MCF 10A (cell line): ENCODE results near the gene SLC43A1. TPM values are rescaled to one million over a fixed set of nuclear protein-coding genes. Genes with fewer than 3 reads are reported as not detected.

Experiments used
- BruUV-seq: library from RNA; stranded (reverse); fragments of 400-500 nt; replicated peaks from 2 replicates; lab custom pipeline; 2021; lab: Mats Ljungman, UMichigan
- CTCF ChIA-PET: fragments of 300-600 bp; sonication (Branson Sonifier 250); formaldehyde crosslinking; extraction: SDS; loops from one replicate; lab custom pipeline; 2021; ENCODE audit warnings: antibody characterized with exemption, inconsistent platforms; lab: Yijun Ruan, JAX
- POLR2A ChIA-PET: fragments of 300-600, 350-650 bp; sonication (Branson Sonifier 250); formaldehyde crosslinking; extraction: SDS; loops from one replicate; lab custom pipeline; 2020; ENCODE audit warnings: antibody characterized with exemption, inconsistent platforms; lab: Yijun Ruan, JAX
- DNase-seq: peaks from one replicate; pipeline ENCODE4 v3.0.0-alpha.2; 2018; ENCODE audit not compliant: unreplicated experiment
- H3K27ac Mint-ChIP-seq: one replicate; pipeline ENCODE4 v1.8.0; 2022; ENCODE audit warnings: mild to moderate bottlenecking, low read depth, mixed read lengths; ENCODE audit not compliant: unreplicated experiment
- H3K27me3 Mint-ChIP-seq: one replicate; pipeline ENCODE4 v1.8.0; 2022; ENCODE audit warnings: mixed read lengths; ENCODE audit not compliant: insufficient read depth, unreplicated experiment
- H3K36me3 Mint-ChIP-seq: one replicate; pipeline ENCODE4 v1.8.0; 2022; ENCODE audit warnings: mild to moderate bottlenecking, moderate library complexity, mixed read lengths; ENCODE audit not compliant: insufficient read depth, unreplicated experiment
- H3K4me1 Mint-ChIP-seq: one replicate; pipeline ENCODE4 v1.8.0; 2022; ENCODE audit warnings: mixed read lengths; ENCODE audit not compliant: insufficient read depth, unreplicated experiment
- H3K4me3 Mint-ChIP-seq: one replicate; pipeline ENCODE4 v1.8.0; 2022; ENCODE audit warnings: mild to moderate bottlenecking, moderate library complexity, mixed read lengths; ENCODE audit not compliant: unreplicated experiment
- H3K9me3 Mint-ChIP-seq: one replicate; pipeline ENCODE4 v1.8.0; 2022; ENCODE audit warnings: mixed read lengths; ENCODE audit not compliant: unreplicated experiment
- CTCF ChIP-seq: fragments of 200-600 bp; IDR thresholded peaks from one replicate; pipeline ENCODE4 v1.8.0; 2022; ENCODE audit warnings: antibody characterized with exemption, mild to moderate bottlenecking; ENCODE audit not compliant: unreplicated experiment
- intact Hi-C: fragments of 100-400 bp; cut with micrococcal nuclease; formaldehyde crosslinking; loops from 2 replicates; pipeline ENCODE4 v1.14.1; 2022
- total RNA-seq: library from RNA; stranded (reverse); gene quantifications from 2 replicates; pipeline ENCODE4 v1.2.3, GENCODE V29; 2022

Gene SLC43A1
- total RNA-seq, 1 experiment from 2014 or later: 3.2 TPM

DNA sequence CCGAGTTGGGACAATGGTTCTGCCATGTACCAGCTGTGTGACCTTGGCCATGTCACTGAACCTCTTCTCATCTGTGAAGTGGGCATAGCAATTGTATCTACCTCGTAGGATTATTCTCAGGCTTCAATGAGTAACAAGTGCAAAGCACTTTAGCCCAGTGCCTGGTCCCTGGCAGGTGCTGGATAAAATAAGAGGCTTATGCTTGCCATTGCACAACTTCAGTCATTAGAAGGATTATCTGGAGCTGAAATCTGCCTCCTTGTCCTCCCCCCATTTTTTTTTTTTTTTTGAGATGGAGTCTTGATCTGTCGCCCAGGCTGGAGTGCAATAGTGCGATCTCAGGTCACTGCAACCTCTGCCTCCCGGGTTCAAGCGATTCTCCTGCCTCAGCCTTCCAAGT lies 29.1 kb upstream of the SLC43A1 start:
- no peak for TF ChIP-seq CTCF
- Mint-ChIP-seq H3K9me3 (no peaks in the 10 kb centered on the region), H3K4me1 (peaks cover 7% of the 10 kb centered on the region), H3K27ac (no peak overlapping the region), H3K36me3 (peaks cover under 1% of the 10 kb centered on the region), H3K27me3 (peaks cover 19% of the 10 kb centered on the region), H3K4me3 (no peak overlapping the region)
- intact Hi-C loops: no loop called here
- ChIA-PET CTCF (interaction anchor here (0.6 to 2.0 kb wide), 3 partner anchors 24 to 153 kb away, joined by 3 to 7 read pairs (median 3); partner anchors contain the start of gene UBE2L6), POLR2A (interaction anchor here (0.9 to 2.1 kb wide), 2 partner anchors 21 to 87 kb away, joined by 3 to 5 read pairs; no protein-coding TSS in a partner anchor)
- no peak for DNase-seq
- BruUV-seq: no TSS peak

- intact Hi-C loops: no loop called here
- no peak for DNase-seq
- Mint-ChIP-seq H3K4me3 (no peak overlapping the region), H3K9me3 (no peaks in the 10 kb centered on the region), H3K27ac (no peak overlapping the region), H3K4me1 (peaks cover 7% of the 10 kb centered on the region), H3K36me3 (no peaks in the 10 kb centered on the region), H3K27me3 (peaks cover 19% of the 10 kb centered on the region)
- ChIA-PET CTCF (interaction anchor here (0.5 to 1.0 kb wide), 5 partner anchors 14 to 831 kb away, joined by 3 to 4 read pairs (median 3); no protein-coding TSS in a partner anchor), POLR2A (interaction anchor here (0.7 to 0.8 kb wide), 2 partner anchors 12 to 61 kb away, joined by 3 to 4 read pairs; no protein-coding TSS in a partner anchor)
- no peak for TF ChIP-seq CTCF
- BruUV-seq: no TSS peak
Measured at GRCh38 chr11:57543593-57543992, 28.1 kb upstream of the SLC43A1 start.

- no peak for TF ChIP-seq CTCF
- POLR2A ChIA-PET: no interaction called here
- Mint-ChIP-seq H3K27ac (no peak overlapping the region), H3K4me3 (no peak overlapping the region), H3K9me3 (no peaks in the 10 kb centered on the region), H3K4me1 (peaks cover 6% of the 10 kb centered on the region), H3K36me3 (no peaks in the 10 kb centered on the region), H3K27me3 (peaks cover 19% of the 10 kb centered on the region)
- no TSS peak for BruUV-seq
- intact Hi-C loops: no loop called here
- DNase-seq: no peak
- CTCF ChIA-PET: interaction anchor here (1.5 to 1.7 kb wide), 2 partner anchors 16 to 102 kb away, joined by 3 to 4 read pairs; no protein-coding TSS in a partner anchor
Measured at GRCh38 chr11:57542582-57542981, 27.1 kb upstream of the SLC43A1 start.

- ChIA-PET POLR2A (no interaction called here), CTCF (interaction anchor here (1.5 to 1.7 kb wide), 2 partner anchors 14 to 103 kb away, joined by 3 to 4 read pairs; no protein-coding TSS in a partner anchor)
- Mint-ChIP-seq H3K4me1 (no peaks in the 10 kb centered on the region), H3K4me3 (no peak overlapping the region), H3K36me3 (no peaks in the 10 kb centered on the region), H3K27ac (no peak overlapping the region), H3K9me3 (no peaks in the 10 kb centered on the region), H3K27me3 (peaks cover 31% of the 10 kb centered on the region)
- no peak for TF ChIP-seq CTCF
- intact Hi-C loops: no loop called here
- DNase-seq: no peak
- BruUV-seq: no TSS peak
Measured at GRCh38 chr11:57541169-57541568, 25.7 kb upstream of the SLC43A1 start.
